Colon (tissue), 2 donors: ENCODE results near the gene USP4.
"Not testable (repeated sequence)": the region's sequence is repeated elsewhere in the genome, so short reads cannot be mapped to it uniquely, and the experiment has no call there.

Source experiments
- FAIRE-seq: peaks from 2 replicates; lab custom pipeline; 2012; peaks lifted over from hg19 to GRCh38; lab: Jason Lieb, UNC
- donor health status: control.
- donor health status: control.

USP4 gene, protein sequence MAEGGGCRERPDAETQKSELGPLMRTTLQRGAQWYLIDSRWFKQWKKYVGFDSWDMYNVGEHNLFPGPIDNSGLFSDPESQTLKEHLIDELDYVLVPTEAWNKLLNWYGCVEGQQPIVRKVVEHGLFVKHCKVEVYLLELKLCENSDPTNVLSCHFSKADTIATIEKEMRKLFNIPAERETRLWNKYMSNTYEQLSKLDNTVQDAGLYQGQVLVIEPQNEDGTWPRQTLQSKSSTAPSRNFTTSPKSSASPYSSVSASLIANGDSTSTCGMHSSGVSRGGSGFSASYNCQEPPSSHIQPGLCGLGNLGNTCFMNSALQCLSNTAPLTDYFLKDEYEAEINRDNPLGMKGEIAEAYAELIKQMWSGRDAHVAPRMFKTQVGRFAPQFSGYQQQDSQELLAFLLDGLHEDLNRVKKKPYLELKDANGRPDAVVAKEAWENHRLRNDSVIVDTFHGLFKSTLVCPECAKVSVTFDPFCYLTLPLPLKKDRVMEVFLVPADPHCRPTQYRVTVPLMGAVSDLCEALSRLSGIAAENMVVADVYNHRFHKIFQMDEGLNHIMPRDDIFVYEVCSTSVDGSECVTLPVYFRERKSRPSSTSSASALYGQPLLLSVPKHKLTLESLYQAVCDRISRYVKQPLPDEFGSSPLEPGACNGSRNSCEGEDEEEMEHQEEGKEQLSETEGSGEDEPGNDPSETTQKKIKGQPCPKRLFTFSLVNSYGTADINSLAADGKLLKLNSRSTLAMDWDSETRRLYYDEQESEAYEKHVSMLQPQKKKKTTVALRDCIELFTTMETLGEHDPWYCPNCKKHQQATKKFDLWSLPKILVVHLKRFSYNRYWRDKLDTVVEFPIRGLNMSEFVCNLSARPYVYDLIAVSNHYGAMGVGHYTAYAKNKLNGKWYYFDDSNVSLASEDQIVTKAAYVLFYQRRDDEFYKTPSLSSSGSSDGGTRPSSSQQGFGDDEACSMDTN

DNA sequence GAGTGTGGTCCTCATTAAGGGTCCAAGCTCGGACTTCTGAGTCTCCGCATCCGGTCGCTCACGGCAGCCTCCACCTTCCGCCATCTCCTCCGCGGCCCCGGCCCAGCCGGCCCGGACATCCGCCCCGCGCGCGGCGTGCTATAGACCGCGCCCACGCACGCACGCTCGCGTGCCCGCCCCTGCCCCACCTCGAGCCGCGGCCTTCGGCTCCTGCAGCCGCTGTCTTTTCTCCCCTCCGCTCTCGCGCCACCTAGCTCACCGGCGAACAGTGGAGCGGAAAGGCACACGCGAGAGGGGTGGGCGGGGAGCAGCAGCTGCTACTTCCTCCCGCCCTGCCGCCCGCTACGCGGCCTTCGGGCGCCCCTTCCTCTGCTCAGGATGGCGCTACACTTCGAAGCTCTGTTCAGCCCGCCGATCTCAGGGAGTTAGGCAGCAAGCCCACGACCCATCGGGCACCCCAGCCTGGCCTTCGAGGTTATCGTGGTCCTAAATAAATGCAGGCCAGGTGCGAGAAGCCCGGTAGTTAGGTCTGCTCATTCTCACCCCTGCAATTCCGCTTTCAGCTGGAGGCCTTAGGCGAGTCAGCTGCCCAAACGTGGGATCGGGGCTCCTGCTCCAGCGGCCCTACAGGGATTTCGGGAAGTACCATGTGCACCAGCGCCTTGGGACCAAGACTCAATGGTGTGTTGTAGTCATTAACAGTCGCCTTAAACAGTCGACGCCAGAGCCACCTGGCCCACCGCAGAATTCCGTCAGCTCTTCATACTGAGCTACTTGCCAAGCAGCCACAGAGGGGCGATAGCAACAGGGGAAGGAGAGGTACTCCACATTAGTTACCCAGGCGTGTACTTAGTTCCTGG is at the start of gene USP4:
Gene USP4 (minus strand): TSS at position 113 of the 860 bp plus-strand sequence. CDS start 29 bp downstream, at position 84.
- FAIRE-seq = no peak

DNA sequence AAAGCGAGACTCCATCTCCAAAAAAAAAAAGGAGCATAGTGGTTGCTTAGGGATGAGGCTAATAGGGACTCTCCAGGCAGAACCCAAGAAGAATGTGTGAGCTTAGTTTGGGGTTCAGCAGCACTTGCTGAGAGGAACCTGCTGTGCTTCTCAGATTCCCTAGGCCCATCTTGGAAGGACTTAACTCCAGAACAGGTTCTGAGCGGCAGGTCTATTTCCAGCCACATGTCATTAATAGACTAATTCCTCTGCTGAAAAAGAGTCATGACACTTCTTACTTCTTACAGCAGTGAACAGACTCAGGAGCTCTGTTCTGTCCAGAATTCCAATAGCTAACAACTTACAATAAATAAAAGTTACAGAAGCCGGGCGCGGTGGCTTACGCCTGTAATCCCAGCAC is 49.4 kb upstream of the USP4 start:
- FAIRE-seq = no peak

DNA sequence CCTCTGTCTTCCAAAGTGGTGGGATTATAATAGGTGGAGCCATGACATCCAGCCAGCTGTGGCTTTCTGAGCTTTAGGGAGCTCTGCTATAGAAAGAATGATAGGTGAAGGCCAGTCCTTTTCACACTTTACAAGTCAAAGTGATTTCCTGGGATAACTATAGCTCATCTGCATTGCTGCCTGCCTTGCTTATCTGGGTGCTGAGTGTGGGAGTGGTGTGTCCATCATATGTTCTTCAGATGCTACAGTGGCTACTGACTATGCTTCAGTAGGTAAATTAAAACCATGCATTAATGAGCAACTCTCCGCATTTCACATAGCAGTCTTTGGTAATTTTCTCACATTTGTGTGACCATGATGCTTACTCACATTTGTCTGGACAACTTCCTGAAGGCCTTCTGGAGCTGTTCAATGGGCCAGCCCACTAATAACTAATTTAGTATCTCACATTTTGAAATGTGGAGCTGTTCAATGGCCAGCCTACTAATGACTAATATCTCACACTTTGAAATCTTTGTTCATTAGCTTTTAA is 48.5 kb upstream of the USP4 start:
- no peak for FAIRE-seq

DNA sequence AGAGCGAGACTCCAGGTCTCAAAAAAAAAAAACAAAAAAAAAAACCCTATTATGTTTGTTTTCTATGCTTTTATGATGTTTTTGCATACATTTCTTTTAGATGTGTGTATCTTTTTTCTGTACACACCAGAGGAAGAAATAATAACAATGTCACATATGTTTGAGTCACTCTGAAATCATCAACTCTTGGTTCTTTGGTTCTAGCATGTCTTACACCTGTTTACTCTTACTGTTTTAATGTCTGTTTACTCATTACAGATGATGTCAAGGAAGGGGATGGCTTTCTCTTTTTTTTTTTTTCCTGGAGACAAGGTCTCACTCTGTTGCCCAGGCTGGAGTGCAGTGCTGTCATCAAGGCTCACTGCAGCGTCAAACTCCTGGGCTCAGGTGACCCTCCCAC is 47.9 kb upstream of the USP4 start:
- no peak for FAIRE-seq

DNA sequence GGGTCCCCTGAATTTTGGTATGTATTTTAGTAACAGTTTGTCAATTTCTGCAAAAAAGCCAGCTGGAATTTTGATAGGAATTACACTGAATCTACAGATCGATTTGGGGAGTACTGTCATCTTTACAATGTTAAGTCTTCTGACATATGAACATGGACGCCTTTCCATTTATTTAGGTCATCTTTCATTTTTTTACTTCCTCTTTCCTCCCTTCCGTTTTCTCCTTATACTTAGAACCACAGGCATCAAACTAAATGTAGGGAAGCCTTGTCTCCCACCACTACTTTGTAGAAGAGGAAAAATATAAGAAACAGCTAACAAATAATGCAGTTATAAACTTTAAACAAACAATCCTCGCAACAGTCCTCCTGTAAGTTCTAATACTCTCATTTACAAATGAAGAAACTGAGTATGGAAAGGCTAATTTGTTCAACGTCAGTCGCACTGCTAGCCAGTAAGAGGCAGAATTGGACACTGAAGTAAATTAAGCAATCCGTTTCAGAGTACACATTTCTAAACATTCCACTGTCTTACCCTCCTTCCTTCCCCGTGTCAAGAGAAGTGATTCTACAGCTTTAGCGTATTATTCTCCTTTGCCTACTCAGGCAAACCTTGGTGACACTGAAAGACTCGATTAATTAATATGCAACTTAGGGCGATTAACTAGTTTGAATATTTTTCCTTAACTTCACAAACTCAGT is 46.4 kb upstream of the USP4 start:
- no peak for FAIRE-seq

DNA sequence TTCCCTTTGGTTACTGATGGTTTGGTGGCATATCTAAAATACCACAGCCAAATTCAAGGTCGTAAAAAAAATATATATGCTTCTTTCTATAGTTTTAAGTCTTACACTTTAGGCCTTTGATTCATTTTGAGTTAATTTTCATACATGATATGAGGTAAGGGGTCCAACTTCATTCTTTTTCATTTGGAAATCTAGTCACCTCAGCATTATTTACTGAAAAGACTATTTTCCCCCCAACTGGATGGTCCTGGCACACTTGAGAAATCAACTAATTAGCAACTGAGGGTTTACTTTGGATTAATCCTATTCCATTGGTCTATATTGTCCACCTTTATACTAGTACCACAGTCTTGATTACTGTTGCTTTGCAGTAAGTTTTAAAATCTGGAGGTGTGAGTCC is 45.8 kb upstream of the USP4 start:
- FAIRE-seq = no peak

DNA sequence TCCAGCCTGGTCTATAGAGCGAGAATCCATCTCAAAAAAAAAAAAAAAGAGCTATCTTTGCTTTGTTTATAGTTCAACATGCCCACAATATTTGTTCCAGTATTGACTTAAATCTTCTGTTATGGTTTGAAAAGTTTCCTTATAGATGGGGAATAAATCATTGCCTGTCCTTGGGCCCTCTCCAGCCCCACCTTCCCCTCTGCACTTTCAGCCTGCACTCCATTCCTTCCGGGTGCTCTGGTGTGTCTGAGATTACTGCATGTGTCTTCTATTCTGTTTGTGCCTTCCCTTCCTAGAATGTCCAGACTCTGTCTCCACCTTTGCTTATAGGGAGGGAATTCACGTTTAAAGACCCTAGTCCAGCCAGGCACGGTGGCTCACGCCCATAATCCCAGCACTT is 43.5 kb upstream of the USP4 start:
- FAIRE-seq = no peak

DNA sequence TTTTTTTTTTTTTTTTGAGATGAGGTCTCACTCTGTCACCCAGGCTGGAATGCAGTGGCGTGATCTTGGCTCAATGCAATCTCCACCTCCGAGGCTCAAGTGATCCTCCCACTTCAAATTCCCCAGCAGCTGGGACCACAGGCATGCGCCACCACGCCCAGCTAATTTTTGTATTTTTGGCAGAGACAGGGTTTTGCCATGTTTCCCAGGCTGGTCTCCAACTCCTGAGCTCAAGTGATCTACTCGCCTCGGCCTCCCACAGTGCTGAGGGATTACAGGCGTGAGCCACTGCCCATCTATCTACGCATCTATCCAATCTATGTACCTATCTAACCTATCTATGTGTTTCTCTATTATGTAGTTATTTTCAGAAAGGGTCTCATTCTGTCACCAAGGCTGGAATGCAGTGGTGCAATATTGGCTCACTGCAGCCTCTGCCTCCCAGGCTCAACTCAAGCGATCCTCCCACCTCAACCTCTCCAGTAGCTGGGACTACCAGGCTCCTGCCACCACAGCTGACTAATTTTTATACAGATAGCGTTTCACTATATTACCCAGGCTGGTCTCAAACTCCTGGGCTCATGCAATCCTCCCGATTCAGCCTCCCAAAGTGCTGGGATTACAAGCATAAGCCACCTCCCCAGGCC is 38.5 kb upstream of the USP4 start:
- no peak for FAIRE-seq

DNA sequence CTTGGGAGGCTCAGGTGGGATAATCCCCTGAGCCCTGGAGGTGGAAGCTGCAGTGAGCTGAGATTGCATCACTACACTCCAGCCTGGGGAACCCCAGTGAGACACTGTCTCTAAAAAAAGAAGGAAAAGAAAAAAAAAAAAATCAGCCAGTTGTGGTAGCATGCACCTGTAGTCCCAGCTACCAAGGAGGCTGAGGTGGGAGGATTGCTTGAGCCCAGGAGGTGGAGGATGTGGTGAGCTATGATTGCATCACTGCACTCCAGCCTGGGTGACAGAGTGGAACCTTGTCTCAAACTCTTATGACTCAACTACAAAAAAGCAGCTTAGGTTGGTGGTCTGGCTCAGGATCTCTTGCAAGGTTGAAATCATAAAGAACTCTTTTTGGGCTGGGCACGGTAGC is 37.6 kb upstream of the USP4 start:
- no peak for FAIRE-seq

DNA sequence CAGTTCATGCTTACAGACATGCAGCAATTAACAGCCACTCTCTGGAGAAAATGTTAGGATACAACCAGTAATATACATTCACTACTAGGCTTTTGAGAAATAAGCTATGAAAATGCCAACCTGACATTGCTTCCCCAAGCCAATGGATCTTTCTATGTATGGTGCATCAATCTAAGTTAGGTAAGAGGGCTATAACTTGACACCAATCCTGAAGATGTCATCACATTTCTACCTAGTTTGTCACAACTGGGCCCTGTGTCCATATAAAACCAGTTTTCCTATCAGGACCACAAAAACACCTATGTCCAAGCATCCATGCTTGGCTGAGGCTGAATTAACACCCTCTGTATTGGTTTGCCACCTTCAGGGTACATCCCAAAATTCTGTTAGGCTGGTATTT is 32.1 kb upstream of the USP4 start:
- FAIRE-seq = no peak

DNA sequence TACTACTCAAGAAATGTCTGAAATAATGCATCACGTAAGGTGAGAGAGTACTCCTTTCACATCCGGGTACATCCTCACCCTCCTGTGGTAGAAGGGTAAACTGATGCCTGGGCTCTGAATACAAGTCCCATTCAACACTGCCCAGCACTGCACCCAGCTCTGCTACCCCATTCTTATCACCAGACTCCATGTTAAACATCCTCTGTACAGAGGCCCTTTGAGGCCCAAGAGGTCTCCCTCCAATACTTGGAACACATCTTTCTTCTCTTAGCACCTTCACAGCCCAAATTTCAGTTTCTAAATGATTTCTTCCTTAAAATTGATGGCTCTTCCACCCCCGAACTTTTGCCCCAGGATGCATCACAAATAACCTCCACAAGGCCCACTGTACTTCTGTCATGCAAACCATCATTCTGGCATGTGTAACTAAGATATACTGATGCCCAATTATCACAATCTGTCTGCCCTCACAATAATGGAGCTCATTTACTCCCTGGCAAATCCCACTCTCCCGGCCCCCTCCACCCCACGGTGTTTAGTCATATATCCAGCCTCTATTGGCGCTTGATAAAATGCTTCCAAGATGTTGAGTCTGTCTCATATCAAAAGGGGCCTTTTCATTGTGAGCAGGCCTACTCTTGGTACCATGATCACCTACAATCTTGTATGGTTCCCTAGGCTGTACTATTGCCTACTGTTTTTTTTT is 30.9 kb upstream of the USP4 start:
- FAIRE-seq = no peak

DNA sequence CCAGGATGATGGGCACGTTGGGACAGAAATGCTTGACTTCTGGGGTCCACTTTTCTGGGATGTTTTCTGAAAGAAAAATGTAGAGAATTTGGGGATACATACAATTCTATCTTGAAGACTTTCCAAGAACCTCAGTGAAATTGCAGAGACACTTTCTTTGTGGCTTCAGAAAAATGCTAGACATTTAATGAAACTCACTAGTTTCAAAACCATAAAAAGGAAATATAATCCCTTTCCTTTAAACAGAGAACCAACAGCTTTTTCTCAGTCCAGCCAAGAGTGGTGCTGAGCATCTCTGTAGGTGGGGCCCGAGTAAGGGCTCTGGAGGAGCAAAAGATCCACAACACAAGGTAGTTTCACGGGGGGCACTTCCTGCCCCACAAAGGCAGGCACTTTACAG is 22.7 kb upstream of the USP4 start:
- no peak for FAIRE-seq

DNA sequence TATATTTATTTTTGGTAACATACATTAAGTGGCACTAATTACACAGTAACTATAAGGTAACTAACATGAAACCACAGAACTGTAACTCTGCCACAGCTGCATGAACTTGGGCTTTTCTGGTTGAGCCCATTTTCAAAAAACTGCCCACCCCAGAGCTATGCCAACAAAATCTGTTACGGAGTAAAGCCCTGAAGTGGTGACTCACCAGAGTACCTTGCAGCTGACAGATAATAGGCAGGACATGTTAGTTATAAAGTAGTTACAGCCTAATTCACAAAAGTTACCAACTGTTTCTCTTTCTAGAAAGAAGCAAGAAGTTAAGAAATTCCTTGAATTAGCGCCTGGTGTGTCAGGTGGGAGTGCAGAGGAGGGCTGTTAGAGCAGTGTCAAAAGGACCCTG is 19.8 kb upstream of the USP4 start:
- FAIRE-seq = no peak

DNA sequence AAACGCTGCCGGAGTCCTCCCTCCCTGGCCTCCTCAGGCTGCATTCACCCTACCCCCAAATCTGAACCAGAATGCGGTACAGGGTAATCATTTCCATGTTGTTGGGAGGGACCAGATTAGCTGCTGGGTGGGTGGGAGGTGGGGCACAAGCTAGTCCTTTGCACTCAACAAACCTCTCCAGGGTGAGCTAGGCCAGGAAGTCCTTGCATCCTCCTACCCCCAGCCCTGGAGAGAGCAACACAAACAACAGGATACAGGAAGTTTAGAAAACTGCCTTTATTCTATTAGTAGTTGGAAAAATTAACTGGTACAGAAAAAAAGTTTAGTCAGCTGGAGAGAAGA is 19.0 kb upstream of the USP4 start:
- no peak for FAIRE-seq

DNA sequence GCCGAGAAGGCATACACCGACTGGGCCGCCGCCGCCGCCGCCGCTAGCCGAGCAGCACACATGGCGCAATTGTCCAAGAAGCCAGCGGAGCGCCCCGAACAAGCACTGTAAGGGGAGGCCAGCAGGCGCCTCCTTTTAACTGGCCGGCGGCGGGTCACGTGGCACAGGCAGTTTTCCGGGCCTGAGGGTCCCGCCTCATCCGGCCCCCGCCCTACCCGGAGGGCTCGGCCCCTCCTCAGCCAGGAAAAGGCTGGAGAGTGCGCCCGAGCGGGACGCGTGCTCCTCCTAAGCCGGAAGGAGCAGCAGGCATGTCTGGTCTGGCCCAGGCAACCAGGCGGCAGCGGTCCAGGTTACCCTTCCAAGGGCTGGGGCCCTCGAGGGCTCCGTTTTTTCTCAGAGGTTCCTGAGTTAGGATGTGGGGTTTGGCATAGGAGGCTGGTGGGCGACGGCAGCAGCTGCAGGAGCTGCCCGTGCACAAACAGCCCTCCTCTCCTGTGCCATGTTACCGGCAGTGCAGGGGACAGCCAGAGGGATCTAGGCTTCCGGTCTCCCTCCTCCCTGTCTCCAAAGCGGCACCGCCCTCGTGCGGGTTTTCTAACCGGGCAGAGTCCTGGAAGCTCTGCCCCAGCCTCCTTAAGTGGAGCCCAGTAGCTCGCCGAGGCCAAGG is 18.5 kb upstream of the USP4 start, which contains the start of gene GPX1:
Gene GPX1 (minus strand): TSS at position 137 of the 667 bp plus-strand sequence. CDS start 75 bp downstream, at position 62.
- FAIRE-seq = no peak

DNA sequence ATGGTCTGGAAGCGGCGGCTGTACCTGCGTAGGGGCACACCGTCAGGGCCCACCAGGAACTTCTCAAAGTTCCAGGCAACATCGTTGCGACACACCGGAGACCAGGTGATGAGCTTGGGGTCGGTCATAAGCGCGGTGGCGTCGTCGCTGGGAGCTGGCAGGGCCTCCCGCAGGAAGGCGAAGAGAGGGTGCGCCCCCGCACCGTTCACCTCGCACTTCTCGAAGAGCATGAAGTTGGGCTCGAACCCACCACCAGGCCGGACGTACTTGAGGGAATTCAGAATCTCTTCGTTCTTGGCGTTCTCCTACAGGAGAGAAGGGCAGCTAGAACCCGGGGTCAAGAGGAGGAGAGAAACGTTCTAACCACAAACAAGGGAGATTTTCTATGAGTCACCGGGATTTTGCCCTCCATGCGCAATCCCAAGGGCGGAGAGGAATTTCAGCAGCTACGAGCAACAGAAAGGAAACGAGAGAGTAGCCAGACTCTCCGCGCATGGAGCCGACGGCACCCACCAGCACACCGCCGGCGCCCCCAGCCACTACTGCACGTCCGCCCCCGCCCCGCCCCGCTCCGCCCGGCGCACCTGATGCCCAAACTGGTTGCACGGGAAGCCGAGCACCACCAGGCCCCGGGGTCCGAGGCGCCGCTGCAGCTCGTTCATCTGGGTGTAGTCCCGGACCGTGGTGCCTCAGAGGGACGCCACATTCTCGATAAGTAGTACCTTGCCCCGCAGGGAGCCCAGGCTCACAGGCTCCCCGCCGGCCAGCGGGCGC is 17.8 kb upstream of the USP4 start:
- FAIRE-seq = not testable (repeated sequence)

DNA sequence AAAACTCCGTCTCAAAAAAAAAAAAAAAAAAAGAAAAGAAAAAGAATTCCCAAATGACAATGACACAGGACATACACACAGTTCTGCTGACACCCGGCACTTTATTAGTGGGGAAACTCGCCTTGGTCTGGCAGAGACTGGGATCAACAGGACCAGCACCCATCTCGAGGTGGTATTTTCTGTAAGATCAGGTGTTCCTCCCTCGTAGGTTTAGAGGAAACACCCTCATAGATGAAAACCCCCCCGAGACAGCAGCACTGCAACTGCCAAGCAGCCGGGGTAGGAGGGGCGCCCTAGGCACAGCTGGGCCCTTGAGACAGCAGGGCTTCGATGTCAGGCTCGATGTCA is 17.2 kb upstream of the USP4 start:
- FAIRE-seq = not testable (repeated sequence)

DNA sequence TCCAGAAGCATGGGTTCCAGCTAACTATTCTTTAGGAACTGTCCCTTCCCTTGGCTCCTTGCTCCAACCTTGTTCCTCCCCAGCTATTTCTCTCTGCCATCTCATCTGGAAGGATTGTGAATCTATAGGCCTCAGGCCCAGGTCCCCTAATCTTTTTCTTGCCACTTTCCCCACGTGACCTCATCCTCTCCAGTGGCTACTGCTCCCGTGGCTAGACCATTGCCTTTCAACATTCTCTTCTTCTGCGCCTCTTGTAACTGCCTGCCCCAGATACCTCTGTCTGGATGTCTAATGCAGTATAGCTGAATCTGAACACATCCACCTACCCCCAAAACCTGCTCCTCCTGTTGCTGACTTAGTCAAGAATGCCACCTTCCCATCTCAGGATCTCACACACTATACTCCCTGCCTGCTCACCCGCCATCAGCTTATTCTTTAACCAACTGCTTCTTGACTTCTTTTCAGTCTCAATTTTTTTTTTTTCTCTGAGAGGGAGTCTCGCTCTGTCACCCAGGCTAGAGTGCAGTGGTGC is 13.1 kb upstream of the USP4 start:
- no peak for FAIRE-seq

DNA sequence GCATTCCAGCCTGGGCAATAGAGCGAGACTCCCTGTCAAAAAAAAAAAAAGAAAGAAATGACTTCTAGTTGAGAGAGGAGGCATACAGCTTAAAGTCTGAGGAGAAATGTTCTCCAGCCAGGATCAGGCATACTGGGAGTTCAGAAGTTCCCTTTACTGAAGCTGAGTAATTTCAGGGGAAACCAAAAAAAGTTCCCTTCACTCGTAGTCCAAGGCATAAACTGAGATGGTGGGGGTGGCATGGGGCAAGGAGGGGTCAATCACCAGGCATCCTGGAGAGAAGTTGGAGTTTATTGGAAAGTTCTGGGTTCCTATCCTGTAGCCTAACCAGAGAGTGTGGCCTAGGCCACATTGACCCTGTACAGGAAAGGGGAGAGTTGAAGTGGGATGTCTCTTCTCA is 12.4 kb upstream of the USP4 start:
- no peak for FAIRE-seq
